Mesenteric fat pad (tissue), 1 donor: ENCODE results near the gene KRTAP27-1. TPM values are rescaled to one million over a fixed set of nuclear protein-coding genes. Genes with fewer than 3 reads are reported as not detected.

Experiments used
- DNase-seq: peaks from one replicate; pipeline ENCODE4 v3.0.0-alpha.2; 2020; ENCODE audit warnings: low spot score
- microRNA-seq: library from miRNA; unstranded; fragments of <30 nt; microRNA quantifications from one replicate; pipeline ENCODE4 v1.2.0, GENCODE V29; 2020; ENCODE audit warnings: borderline number of aligned reads
- total RNA-seq: library from RNA; stranded (reverse); fragmentation: NEBNext Ultra II Directional; extraction: Animal tissue kit (Norgen Biotek cat#: 25700); gene quantifications from one replicate; pipeline ENCODE4 v1.2.1, GENCODE V29; 2021
- donor health status: DM: yes; HTN: yes; CAD: no.

KRTAP27-1 gene
- total RNA-seq, 1 donor from 2014 or later = not detected

GRCh38 chr21:30289215-30289614 is 48.3 kb downstream of the KRTAP27-1 start, which contains the start of gene KRTAP25-1:
TSS of gene KRTAP25-1 (minus strand) at chr21:30289514. CDS start at chr21:30289490, 24 bp downstream.
- DNase-seq = no peak

Small RNA genes lying within 50 kb of the gene (microRNA-seq; reads per million reads assigned to microRNA genes)
- gene MIR4327 = not detected

Other genes with a start within 250 kb of the KRTAP27-1 start
- gene CLDN17, start 170.9 kb downstream of the KRTAP27-1 start, total RNA-seq = not detected
- not detected for gene CLDN8, start 121.6 kb downstream of the KRTAP27-1 start, total RNA-seq
- gene KRTAP24-1, start 54.7 kb downstream of the KRTAP27-1 start, total RNA-seq = not detected
- gene KRTAP25-1, start 48.2 kb downstream of the KRTAP27-1 start, total RNA-seq = not detected
- not detected for gene KRTAP26-1, start 17.4 kb downstream of the KRTAP27-1 start, total RNA-seq
- not detected for gene KRTAP23-1, start 10.9 kb upstream of the KRTAP27-1 start, total RNA-seq
- gene KRTAP13-2, start 34.6 kb upstream of the KRTAP27-1 start, total RNA-seq = not detected
- not detected for gene KRTAP13-1, start 58.3 kb upstream of the KRTAP27-1 start, total RNA-seq
- not detected for gene KRTAP13-3, start 88.2 kb upstream of the KRTAP27-1 start, total RNA-seq
- gene KRTAP13-4, start 92.5 kb upstream of the KRTAP27-1 start, total RNA-seq = not detected
- not detected for gene KRTAP15-1, start 102.6 kb upstream of the KRTAP27-1 start, total RNA-seq
- not detected for gene KRTAP19-1, start 142.7 kb upstream of the KRTAP27-1 start, total RNA-seq
- gene KRTAP19-2, start 149.7 kb upstream of the KRTAP27-1 start, total RNA-seq = not detected
- gene KRTAP19-3, start 154.3 kb upstream of the KRTAP27-1 start, total RNA-seq = not detected
- gene KRTAP19-4, start 159.5 kb upstream of the KRTAP27-1 start, total RNA-seq = not detected
- not detected for gene KRTAP19-5, start 164.4 kb upstream of the KRTAP27-1 start, total RNA-seq
- not detected for gene KRTAP19-6, start 204.2 kb upstream of the KRTAP27-1 start, total RNA-seq
- gene KRTAP19-7, start 223.6 kb upstream of the KRTAP27-1 start, total RNA-seq = not detected